GM21390 (cell line): ENCODE results near the gene B4GALNT3.

ENCODE experiments used
- ATAC-seq: cut with Tn5 transposase; IDR thresholded peaks from one replicate; pipeline ENCODE4 v1.9.1; 2021; ENCODE audit not compliant: unreplicated experiment

Gene B4GALNT3

GRCh38 chr12:537772-538171 lies 78.0 kb downstream of the B4GALNT3 start:
- ATAC-seq: no peak

- ATAC-seq: no peak
Observed at GRCh38 chr12:538731-539539, 79.2 kb downstream of the B4GALNT3 start.

- ATAC-seq: no peak
Observed at GRCh38 chr12:539540-540310, 80.0 kb downstream of the B4GALNT3 start.

- ATAC-seq: no peak
Observed at GRCh38 chr12:541676-542324, 82.1 kb downstream of the B4GALNT3 start.

- no peak for ATAC-seq
Observed at GRCh38 chr12:542395-543113, 82.8 kb downstream of the B4GALNT3 start.

GRCh38 chr12:543114-543451 lies 83.3 kb downstream of the B4GALNT3 start:
- ATAC-seq: no peak

GRCh38 chr12:544142-544541 lies 84.4 kb downstream of the B4GALNT3 start:
- no peak for ATAC-seq

GRCh38 chr12:544941-545635 lies 85.3 kb downstream of the B4GALNT3 start:
- ATAC-seq: no peak

- no peak for ATAC-seq
Observed at GRCh38 chr12:545835-546234, 86.1 kb downstream of the B4GALNT3 start.

- ATAC-seq: no peak
Observed at GRCh38 chr12:546265-546919, 86.7 kb downstream of the B4GALNT3 start.

GRCh38 chr12:546920-547845 lies 87.4 kb downstream of the B4GALNT3 start:
- no peak for ATAC-seq

GRCh38 chr12:547883-548470 lies 88.2 kb downstream of the B4GALNT3 start:
- ATAC-seq: no peak

- ATAC-seq: no peak
Observed at GRCh38 chr12:549476-550082, 89.8 kb downstream of the B4GALNT3 start.

GRCh38 chr12:550473-551260 lies 90.9 kb downstream of the B4GALNT3 start:
- no peak for ATAC-seq

- no peak for ATAC-seq
Observed at GRCh38 chr12:552466-552865, 92.7 kb downstream of the B4GALNT3 start.

- ATAC-seq: no peak
Observed at GRCh38 chr12:553216-554000, 93.7 kb downstream of the B4GALNT3 start.

- ATAC-seq: no peak
Observed at GRCh38 chr12:554001-554285, 94.2 kb downstream of the B4GALNT3 start.
